Measurements from ENCODE around the gene MUC5B.
"Not testable (repeated sequence)": the region's sequence is repeated elsewhere in the genome, so short reads cannot be mapped to it uniquely, and the experiment has no call there.

The MUC5B gene

DNA sequence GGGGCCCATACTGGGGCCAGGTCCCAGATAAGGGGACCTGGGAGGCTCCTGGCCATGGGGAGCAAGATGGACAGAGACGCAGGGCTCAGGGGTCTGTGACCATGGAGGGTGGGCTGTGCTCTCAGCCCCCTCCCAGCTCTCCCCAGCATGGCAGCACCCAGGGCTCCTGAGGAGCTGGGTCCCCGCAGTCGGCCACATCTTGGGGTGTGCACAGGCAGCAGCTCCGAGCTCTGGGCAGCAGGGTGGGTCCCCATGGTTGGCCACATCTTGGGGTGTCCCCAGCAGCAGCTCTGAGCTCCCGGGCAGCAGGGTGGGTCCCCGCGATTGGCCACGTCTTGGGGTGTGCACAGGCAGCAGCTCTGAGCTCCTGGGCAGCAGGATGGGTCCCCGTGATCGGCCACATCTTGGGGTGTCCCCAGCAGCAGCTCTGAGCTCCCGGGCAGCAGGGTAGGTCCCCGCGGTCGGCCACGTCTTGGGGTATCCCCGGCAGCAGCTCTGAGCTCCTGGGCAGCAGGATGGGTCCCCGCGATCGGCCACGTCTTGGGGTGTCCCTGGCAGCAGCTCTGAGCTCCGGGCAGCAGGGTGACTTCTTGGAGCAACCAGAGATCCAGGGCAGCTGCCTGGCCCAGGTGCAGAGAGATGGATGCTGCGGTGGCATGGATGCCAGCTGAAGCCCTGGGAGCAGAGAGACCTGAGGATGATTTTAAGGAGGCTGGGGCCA is 18.3 kb upstream of the MUC5B start:
- no peak for DNase-seq

DNA sequence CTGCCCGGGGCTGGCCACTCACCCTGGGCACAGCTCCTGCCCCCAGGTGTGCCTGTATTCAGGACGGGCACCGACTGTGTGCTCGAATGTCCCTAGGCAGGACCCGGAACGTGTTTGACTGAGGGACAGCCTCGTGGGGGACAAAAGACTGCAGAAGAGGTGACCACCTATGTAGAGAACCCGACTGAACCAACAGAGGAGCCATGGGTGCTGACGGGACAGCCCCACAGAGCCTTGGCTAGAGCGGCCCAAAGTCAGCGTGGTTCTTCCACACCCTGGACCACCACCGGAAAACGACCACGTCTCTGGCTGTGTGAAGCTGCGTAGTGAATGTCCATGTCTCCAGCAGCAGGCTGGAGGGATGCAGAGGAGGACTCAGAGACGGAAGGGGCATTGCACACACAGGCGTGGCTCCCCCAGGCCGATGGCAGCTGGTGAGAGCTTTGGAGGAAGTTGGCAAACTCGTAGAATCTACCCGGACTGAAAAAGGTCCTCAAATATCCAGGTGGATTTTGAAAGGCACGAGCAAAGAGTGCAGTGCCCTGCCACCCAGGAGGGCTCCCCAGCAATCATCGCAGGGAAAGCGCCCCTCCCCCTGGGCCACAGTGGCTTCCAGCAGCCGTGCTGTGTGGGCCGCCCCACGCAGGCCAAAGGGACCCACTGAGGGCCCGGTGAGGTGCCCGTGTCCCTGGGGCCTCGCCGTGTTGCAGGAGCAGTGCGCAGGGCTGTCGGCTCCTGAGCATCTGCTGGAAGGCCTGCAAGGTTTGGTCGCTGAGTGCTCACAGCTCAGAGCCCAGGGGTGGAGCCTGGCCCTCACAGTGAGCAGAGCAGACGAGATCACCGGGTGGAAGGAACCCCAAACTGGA is 17.5 kb upstream of the MUC5B start:
- DNase-seq: no peak

GRCh38 chr11:1205987-1206331 is 16.9 kb upstream of the MUC5B start:
- no peak for DNase-seq

GRCh38 chr11:1206391-1207271 is 16.2 kb upstream of the MUC5B start:
- no peak for DNase-seq

DNA sequence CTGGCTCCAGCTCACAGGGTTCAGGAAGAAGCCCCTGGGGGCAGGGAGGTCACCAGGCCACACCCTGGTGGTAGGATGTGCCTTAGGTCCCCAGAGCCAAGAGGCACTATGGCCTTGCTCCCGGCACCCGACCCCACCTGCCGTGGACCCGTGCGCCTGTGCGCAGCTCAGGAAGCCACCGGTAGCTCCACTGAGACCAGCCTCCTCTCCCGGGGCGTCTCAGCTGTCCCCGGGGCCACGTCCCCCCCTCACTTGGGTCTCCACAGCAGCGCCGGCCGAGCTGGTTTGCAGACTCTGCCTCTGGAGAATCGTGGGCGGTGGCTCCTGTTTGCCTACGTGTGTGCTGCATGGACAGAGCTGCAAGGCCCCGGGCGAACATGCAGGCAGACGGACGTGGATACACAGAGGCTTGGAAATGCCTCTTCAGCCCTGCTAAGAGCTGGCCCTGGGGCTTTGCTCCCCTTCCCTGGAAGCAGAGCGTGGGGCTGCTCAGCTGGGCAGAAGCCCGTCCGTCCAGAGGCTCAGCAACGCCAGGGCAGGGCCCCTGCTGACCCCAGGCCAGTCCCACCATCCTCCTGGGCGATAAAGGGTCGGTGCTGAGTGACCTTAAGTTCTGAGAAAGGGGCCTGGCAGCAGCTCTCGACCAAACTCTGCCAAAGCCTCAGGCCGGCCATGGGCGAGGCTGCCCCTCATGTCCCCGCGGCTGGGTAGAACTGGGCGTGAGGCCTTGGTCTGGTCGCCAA is 15.3 kb upstream of the MUC5B start:
- DNase-seq: no peak

GRCh38 chr11:1208144-1208393 is 14.8 kb upstream of the MUC5B start:
- DNase-seq: no peak

- no peak for DNase-seq
These were observed 14.2 kb upstream of the MUC5B start for GRCh38 chr11:1208394-1209261.

- DNase-seq: no peak
These were observed 13.4 kb upstream of the MUC5B start for GRCh38 chr11:1209371-1210057.

GRCh38 chr11:1211838-1212237 is 11.0 kb upstream of the MUC5B start:
- no peak for DNase-seq

DNA sequence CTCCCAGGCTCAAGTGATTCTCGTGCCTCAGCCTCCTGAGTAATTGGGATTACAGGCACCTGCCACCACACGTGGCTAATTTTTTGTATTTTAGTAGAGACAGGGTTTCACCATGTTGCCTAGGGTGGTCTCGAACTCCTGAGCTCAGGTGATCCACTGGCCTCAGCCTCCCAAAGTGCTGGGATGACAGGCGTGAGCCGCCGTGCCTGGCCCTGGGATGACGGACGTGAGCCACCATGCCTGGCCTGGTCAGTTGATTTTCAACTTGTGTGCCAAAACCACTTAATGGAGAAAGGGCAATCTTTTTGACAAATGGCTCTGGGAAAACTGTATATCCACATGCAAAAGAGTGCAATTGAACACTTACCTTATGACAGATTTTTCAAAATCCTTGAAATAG is 7.0 kb upstream of the MUC5B start:
- not testable (repeated sequence) for DNase-seq

DNA sequence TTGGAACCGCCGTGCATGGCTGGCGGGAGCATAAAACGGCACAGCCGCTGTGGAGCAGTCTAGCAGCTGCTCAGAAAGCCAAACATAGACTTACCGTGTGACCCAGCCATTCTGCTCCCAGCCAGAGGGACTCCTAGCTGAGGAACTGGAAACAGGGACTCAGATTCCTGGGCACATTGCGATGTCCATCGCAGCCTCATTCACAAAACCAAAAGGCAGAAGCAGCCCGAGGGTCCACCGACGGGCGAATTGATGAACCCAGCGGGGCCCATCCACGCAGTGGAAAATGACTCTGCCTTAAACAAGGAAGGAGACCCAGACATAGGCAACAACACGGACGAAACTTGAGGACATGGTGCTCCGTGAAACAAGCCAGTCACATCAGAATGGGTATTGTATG is 5.7 kb upstream of the MUC5B start:
- no peak for DNase-seq

DNA sequence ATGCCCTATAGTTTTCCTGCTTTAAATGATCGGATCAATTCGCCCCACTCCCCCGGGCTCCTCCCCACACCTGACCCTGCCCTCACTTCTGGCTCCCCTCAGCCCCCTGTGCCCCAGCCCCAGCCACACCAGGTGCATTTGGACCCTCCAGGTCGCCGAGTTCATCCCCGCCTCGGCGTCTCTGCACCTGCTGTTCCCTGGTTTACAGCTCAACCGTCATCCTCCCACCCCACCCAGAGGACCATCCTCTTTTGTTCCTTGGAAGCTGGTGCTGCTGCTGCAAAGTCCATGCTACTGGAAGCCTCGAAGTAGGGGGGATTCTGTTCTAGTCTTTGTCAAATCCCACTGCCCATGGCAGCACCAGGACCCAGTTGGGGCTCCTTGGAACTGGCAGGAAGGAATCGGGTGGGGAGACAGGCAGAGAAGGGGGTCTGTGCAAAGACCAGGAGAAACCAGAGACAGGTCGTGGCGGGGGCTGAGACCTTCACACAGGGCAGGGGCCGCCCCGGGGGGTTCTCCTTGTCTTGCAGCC is 4.5 kb upstream of the MUC5B start:
- no peak for DNase-seq

- no peak for DNase-seq
These were observed 3.9 kb upstream of the MUC5B start for GRCh38 chr11:1218788-1219445.

GRCh38 chr11:1219446-1219833 is 3.4 kb upstream of the MUC5B start:
- DNase-seq: no peak

DNA sequence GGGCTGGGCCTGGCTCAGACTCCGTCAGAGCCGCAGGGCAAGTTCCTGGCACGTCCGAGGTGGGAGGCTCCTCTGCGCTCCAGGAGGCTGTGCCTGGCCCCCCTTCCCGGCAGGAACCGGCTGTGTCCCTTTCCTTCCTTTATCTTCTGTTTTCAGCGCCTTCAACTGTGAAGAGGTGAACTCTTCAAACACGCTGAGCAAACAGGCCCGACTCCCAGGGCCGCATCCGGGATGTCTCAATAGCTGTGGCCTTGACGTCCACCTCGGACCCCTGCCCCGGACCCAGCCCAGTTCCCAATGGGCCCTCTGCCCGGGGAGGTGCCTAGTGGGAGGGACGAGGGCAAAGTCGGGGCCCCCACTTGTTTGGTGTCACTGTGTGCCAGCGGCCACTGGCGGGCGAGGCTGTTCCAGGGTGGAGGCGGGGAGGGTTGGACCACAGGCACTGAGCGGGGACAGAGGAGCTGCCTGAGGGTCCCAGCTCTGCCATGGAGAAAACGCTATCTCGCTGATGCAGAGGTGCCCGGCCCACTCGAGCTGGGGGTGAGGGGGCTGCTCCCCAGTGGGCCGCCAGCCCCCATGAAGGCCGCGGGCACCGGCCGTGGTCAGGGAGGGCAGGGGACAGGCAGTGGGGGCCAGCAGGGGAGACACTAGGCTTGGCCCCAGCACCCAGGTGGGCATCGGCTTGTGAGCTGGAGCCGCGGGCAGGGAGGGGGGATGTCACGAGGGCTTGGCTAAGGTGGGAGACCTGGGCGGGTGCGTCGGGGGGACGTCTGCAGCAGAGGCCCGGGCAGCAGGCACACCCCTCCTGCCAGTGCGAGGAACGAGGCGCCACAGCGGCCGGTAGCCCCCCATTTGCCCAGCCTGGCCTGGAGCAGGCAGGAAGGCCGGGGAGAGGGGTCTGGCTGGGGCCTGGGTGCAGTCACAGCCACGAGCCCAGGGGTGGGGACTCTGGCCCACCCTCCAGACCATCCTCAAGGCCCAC is 2.7 kb upstream of the MUC5B start:
- no peak for DNase-seq

DNA sequence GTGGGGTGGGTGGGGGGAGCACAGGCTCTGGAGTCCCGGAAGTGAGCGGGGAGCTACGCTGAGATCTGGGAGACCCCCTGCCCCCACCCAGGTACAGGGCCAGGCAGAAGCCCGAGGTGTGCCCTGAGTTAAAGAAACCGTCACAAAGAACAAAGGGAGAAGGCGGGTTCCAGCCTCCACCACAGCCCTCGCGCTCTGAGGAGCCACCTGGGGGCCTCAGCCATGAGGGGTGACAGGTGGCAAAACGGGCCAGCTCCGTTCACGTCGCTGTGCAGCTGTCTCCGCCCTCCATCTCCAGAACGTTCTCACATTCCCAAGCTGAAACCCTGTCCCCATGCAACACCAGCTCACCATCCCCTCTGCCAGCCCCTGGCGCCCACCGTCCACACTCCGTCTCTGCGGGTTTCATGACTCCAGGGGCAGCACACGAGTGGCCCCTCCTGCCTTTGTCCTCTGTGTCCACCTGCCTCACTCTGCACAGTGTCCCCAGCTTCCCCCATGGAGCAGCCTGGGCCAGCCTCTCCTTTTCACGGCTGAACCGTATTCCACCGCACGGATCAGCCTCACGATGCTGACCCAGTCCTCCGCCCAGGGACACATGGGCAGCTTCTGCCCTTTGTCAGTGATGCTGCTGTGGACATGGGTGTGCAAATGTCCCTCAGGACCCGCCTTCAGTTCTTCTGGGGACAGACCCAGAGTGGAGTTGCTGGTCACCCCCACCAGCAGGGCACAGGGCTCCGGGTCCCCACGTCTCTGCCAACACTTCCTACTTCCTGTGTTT is 1.7 kb upstream of the MUC5B start:
- DNase-seq: no peak

DNA sequence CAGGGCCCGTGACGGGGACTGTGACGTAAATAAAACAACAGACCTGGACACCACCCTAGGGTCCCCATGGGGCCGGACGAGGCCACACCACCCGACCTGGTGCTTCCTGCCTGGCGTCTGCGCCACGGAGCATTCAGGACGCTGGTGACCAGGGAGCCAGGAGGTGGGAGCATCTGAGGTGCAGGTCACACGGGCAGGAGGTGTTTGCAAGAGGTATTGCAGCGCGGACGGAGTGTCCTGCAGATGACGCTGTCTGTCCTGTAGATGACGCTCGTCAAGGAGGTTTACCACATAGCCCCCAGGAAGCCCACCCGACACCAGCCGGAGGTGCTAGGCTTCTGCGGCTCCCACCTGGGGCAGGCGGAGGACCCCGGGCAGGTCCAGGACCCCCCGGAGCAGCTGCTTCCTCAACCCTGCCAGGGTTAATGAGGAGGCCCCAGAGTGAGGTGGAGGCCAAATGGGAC is 986 bp upstream of the MUC5B start:
- no peak for DNase-seq

DNA sequence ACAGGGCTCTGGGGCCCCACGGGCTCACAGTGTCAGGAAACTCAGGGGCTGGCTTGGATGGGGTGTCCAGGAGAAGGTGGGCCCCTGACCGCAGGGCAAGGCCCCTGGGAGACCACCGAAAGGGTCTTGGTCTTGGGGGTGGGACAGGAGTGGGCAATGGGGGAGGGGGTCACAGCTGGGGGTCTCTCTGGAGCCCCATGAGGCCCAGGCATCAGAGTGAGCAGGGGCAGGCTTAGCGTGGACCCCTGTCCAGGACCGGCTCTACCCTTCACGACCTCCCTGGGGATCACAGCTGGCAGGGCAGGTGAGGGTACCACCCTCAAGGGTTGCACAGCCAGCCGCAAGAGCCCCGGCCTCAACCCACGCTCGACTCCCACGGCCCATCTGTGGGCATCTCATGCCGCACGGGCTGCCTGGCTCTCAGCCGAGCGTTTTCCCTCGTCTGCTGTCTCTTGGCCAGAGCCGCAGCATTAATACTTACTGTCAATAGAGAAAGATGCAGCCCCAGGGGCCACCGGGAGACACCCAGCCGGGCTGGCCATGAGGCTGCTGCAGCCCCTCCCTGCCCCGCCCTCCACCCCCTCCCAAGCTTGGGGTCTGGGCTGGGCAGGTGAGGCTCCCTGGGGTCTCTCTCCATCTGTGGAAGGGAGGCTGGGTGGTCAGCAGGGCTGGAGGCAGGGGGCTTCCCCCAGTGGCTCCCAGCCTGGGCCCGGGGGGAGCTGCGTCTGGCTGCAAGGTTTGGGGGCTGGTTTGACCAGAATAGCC is 662 bp downstream of the MUC5B start:
- DNase-seq: no peak

Measured in KG1 (cell line).